DLD1 (cell line): ENCODE measurements around the gene PLAAT4.

Source experiments
- in situ Hi-C: cut with HindIII; loops from 2 replicates; pipeline ENCODE4 v1.10.0; 2017; ENCODE audit warnings: low sequenced_read_pairs

The PLAAT4 gene, protein sequence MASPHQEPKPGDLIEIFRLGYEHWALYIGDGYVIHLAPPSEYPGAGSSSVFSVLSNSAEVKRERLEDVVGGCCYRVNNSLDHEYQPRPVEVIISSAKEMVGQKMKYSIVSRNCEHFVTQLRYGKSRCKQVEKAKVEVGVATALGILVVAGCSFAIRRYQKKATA

DNA sequence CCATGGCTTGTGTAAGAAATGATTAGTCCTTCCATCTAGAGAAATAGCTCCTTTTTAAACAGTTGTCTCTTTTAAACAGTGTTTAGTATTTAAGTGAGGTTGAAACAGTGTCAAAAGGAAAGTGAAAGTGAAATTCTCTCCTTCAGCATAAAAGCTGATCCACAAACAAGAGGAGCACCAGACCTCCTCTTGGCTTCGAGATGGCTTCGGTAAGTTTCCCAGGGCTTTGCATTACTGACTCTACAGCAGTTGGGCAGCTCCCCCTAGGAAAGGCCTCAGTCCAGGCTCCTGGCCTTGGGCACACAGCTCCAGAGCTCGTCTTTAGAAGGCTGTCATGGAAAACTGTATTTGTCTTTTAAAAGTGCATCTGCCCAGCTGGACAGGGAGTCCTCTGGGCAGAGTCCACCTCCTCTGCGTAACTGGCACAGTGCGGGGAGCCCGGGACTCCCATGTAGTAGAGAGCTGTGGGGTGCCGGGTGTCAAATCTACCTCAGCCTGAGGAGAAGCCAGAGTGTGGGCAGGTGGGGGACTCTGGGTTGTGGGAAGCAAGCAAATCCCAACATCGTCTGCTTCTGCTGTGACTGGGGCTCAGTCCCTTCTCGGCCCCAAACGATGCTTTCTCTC lies at the start of gene PLAAT4:
PLAAT4 (plus strand) TSS at position 140 of the 624 bp plus-strand sequence; CDS start at position 201, 61 bp downstream.
- in situ Hi-C loops = loop anchor here (10.0 kb wide), 1 partner anchor 108 kb away; no protein-coding TSS in a partner anchor

DNA sequence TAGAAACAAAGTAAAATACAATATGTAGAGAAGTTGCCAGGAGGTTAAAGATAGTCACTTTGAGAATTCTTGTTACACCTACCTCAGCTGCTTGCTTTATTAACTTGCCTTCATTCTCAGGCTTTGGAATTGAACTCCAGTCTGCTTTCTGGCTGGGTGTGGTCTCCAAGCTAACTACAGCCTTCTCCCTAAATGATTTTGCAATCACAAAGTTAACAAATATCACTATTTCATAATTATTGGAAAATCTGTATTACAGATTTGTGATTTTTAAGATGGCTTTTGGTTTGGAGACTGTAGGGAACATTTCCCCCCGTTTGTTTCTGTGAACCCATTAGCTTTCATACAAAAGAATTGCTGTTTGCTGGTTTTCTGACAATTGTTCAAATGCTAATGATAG lies 47.8 kb upstream of the PLAAT4 start:
- in situ Hi-C loops = no loop called here

DNA sequence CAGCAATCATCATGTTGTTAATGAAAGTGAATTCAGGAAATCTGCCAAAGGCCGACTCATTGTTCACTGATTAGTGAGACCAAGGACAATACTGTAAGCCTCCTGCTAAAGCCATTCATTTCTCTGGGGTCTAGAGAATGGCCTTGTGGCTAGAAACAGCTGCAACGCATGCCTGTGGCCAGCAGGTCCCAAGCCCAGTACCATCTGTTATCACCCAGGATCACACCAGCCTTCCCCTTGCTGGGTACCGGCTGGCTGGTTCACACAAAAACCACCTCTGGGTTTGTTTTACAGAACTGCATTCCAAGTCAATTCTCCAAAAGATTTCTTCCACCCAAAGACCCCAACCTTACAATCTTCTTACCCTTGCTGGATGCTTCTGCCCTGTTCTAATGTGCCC lies 46.7 kb upstream of the PLAAT4 start:
- in situ Hi-C loops = loop anchor here (5.0 kb wide), 1 partner anchor 132 kb away; no protein-coding TSS in a partner anchor

DNA sequence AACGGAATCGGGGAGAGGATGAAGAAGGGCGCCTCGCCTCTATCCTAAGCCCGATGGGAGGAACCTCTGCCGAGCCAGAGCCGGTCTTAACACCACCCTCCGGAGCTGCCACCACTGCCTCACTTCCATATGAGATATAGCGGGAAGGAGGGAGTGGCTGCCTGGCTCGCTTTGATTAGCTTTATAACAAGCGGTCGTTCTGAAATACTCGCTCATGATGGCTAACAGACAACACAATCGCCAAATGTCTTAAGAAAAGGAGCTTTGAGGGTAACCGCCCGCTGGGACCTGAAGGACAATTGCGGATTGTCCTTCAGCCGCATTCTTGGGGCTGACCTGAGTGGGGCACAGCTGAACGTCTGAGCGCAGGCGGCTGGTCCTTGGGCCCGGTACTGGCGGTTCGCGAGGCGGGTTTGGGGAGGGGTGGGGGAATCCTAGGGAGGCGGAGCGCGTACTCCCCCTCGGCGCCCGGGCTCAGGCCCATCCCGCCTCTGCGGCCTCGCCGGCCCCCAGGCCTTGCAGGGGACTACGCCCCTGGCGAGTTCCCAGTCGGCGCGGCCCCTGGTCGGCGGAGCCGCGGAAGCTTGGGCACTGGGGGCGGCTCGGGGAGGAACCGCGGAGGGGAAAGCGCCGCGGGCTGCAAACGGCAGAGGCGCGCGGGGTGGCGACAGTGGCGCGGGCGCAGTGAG lies 45.9 kb upstream of the PLAAT4 start, which contains the start of gene PLAAT5:
PLAAT5 (minus strand) TSS at position 617 of the 689 bp plus-strand sequence; CDS start at position 484, 133 bp downstream.
- in situ Hi-C loops = loop anchor here (5.0 kb wide), 1 partner anchor 132 kb away; no protein-coding TSS in a partner anchor

DNA sequence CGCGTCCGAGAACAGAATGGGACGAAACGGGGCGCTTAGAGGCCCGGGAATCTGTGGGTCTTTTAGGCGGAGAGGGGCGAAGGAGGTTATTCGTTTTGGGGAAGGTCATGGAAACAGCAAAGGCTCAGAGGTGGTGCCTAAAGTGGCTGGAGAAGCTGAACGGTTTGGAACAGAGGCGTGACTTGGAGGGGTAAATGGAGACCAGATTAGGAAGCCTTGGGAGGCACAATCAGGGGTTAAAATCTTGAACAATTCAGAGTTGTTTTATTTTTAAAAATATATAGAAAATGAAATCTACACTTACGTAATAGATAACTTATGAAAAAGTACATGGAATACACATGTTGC lies 45.4 kb upstream of the PLAAT4 start:
- in situ Hi-C loops = loop anchor here (5.0 kb wide), 1 partner anchor 131 kb away; no protein-coding TSS in a partner anchor

DNA sequence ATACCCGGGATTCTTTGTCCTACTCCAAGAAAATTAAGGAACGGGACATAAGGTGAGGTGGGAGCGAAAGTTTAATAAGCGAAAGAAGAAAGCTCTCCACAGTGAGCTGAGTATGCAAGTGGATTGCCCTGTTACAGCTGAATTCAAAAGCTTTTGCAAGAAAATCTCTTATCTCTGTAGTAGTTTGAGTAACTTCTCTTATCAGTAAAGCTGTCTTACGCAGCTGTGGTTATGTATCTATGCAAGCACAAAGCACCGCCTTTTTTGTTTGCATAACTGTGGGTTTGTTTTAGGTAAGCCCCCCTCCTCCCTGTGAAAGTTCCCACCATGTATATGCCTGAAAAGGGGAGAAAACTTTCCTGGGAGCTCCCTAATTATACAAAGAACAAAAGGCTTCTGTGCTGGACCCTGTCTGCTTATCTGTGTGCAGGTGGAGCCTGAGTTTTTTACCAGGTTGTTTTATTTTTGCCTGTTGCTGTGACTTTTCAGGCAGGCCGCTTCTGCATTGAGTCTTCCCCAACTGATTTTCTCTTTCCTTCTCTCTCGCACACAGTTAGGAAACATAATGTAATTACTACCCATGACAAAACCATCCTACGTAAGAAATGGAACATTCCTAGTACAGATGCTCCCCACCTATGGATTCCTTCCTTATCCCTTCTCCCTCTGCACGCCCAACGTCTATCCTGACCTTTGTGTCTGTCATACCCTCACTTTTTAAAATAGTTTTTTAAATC lies 44.8 kb upstream of the PLAAT4 start:
- in situ Hi-C loops = loop anchor here (5.0 kb wide), 1 partner anchor 130 kb away; no protein-coding TSS in a partner anchor

DNA sequence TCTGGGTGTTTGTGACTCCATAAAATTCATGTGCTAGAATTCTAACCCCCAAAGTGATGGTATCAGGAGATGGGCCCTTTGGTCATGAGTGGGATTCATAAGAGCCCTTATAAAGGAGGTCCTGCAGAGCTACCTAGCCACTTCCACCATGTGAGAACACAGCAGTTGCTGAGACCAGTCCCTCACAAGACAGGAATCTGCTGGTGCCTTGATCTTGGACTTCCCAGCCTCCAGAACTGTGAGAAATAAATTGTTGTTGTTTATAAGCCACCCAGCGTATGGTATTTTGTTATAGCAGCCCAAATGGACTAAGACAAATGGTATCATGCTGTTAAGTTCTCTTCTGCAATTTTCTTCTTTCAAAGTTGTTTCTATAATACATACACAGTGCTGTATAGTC lies 44.2 kb upstream of the PLAAT4 start:
- in situ Hi-C loops = loop anchor here (5.0 kb wide), 1 partner anchor 130 kb away; no protein-coding TSS in a partner anchor

DNA sequence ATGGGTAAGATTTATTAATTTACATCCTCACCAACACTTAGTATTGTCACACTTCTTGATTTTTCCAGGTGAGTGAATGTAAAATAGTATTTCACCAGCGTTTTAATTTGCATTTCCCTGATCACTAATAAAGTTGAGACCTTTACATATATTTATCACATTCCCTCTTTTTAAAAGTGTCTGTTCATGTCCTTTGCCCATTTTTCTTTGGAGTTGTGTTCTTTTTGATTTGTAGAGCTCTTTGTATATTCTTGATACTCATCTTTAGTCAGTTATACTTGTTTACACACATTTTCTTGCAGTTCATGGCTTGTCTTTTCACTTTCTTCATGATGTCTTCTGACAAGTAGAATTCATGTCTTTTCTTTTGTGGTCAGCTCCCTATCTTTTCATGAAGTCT lies 43.5 kb upstream of the PLAAT4 start:
- in situ Hi-C loops = loop anchor here (5.0 kb wide), 1 partner anchor 129 kb away; no protein-coding TSS in a partner anchor

DNA sequence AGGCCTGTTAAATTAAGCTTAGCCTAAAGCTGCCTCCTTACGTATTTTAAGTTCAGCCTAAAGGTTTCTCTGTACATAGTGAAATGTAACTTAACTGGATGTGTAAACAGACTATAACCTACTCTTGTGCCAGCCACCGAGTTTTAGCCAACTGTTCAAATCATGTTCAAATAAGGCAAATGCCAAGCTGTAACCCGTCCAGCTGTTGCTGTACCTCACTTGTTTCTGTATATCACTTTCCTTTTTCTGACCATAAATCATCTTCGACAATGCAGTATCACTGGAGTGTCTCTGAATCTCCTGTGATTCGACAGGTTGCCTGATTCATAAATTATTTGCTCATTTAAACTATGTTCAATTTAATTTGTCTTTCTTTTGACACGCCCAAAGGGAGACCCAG lies 41.6 kb upstream of the PLAAT4 start:
- in situ Hi-C loops = loop anchor here (5.0 kb wide), 1 partner anchor 127 kb away; no protein-coding TSS in a partner anchor

DNA sequence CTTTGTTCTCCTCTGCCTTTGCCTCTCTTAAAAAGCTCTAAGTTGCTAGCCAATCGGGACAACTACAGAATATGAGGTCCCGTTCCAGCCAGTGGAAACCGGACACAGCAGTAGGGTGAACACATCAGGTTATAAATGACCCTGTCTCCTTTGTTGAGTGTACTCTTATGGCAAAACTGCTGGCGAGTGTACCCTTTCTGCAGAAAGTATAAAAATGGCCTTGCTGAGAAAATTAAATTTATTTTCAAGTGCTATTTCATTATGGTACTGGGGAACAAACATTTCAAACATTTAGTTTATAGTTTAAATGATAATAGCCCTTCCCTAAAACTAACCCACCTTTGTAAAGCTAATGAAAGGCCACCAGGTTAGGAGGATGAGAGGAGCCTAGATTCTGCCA lies 36.7 kb upstream of the PLAAT4 start:
- in situ Hi-C loops = no loop called here

DNA sequence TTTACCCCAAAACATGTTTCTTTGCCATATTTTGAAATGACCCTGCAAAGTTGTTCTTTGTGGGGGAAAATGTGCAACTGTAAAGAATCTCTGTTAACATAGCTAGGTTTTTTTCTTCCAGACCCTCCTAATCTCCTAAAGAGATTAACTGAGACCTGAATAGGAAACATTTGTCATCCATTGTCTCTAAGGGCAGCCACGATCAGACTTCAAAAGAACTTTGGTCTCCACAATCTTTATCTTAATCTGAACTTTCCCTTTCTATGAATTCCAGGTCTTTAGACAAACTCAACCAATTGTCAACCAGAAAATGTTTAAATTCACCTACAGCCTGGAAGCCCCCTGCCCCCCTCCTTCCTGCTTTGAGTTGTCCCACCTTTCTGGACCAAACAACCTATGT lies 35.4 kb upstream of the PLAAT4 start:
- in situ Hi-C loops = no loop called here

DNA sequence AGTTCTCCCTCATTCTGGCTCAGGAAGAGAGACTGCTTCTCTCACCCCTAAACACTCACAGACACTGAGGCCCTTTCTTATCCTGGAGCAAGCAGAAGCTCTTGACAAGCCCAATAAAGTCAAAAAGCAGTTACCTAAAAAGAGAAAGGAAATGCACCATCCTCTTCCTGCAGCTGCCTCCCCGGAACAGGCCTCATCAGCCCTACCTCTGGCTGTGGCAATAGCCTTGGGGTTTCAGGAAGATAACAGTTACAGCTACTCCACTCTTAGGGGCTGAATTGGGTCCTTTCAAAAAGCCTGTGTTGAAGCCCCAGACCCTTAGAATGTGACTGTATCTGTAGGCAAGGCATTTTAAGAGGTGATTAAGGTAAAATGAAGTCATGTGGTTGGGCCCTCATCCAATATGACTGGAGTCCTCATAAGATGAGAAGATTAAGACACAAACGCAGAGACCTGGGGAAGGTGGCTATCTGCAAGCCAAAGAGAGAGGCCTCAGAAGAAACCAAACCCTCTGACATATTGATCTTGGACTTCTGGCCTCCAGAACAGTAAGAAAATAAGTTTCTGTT lies 34.3 kb upstream of the PLAAT4 start:
- in situ Hi-C loops = no loop called here

DNA sequence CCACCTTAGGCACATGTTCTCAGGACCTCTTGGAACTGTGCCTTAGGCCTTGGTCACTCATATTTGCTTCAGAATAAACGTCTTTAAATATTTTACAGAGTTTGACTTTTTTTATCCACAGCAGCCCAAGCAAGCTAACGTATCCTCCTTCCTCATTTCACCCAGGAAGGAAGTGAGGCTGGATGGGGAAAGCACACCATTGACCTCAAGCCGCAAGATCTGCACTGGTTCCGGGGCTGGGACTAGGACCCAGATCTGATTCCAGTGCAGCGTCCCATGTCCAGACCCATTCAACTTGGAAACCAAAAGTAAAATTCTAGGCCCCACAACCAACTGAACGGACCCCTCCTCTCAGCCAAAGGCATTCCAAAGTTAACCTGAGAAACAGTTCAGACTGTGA lies 33.1 kb upstream of the PLAAT4 start:
- in situ Hi-C loops = no loop called here

DNA sequence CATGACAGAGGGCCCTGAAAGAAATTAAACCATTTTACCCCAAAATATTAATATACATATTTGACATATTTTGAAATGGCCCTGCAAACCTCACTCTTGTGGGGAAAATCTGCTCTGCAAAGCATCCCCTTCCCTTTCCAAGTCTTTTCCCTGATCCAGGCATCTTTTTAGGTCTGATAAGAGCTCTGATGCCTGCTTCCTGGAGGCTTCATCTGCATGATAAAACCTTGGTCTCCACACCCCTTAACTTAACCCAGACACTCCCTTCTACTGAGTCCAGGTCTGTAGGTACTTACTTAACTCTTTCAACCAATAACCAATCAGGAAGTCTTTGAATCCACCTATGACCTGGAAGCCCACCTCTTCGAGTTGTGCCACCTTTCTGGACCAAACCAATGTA lies 32.6 kb upstream of the PLAAT4 start:
- in situ Hi-C loops = no loop called here

DNA sequence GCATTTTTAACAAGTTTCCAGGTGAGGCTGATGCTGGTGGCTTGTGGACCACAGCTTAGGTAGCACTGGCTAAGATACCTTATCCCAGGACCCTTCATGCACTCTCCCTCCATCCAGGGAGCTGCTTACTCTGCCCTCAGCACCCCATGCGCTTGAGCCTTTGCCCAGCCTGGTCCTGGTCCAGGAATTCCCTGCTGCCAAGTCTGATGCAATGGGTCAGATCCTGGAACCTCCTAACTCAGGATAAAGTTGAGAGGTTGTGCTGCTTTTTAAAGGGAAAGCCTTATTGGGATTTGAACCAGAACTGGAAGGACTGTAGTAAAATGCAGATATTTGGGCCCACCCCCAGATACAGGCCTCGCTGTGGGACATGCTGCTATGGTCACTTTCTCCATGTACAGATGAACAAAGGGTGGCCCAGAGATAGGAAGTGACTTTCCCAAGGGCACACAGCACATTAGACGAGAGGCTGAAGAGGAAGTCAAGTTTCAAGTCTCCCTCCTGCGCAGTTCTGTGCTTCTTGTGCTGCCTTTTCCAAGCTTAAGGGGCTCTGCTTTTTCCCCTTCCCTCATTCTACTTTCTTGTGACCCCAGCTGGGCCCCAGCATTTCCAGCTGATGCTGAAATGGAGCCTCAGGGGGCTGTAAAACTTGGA lies 31.5 kb upstream of the PLAAT4 start:
- in situ Hi-C loops = no loop called here

DNA sequence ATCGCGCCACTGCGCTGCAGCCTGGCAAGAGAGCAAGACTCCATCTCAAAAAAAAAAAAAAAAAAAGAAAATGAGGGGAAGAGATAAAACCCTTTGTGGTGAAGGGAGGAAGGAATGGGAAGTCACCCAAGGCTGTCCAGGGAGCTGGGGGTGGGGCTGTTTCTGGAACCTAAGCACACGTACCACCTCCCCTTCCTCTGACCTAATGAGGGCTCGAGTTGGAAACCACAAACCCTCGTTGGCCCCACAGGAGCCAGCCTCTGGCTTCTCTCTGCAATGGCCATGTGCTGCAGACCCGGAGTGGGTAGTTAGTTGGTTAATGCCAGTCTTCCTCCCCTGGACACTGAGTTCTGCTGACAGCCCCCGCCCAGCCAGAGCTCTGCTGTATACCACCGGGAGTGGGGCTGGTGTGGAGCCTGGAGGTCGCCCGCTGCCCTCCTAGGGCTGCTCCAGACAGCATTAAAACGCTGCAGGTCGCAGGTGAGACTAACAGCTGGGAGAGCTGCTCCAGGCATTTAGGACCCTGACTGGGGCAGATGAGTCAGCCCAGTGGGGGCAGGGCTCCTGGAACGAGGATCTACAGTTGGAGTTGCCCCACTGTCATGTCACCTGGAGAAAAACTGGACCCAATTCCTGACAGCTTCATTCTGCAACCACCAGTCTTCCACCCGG lies 30.6 kb upstream of the PLAAT4 start, which contains the start of gene LGALS12:
LGALS12 (plus strand) TSS at position 228 of the 672 bp plus-strand sequence; CDS start at position 603, 375 bp downstream.
- in situ Hi-C loops = no loop called here

DNA sequence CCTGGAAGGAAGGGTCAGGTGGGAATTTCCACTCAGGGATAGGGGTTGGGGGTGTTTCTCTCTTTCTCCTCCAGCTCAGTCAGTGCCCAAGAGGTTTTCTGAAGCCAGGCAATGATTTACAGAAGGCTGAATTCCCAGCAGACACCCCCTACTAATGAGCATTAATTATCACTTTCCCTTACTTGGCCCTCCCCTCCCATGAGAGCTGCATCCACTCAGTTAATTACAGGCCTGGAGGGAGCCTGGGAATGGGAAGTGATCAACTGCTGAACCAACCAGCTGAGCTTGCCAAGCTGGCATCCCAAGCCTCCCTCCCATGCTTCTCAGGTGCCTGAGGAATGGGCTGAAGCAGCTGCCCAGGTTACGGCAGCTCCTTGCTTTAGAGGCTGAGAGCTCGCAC lies 29.7 kb upstream of the PLAAT4 start:
- in situ Hi-C loops = no loop called here

DNA sequence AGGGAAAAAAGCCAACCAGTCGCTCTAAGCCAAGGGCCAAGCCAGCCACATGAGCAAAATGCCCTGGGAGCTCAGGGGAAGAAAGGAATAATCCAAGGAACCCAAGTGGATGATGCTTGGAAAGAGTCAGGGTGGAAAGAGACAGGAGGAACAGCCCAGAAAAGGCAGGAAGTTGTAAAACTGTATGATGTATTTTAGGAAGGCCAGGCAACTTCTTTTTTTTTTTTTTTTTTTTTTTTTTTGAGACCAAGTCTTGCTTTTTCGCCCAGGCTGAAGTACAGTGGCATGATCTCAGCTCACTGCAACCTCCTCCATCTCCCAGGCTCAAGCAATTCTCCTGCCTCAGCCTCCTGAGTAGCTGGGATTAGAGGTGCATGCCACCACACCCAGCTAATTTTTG lies 29.1 kb upstream of the PLAAT4 start:
- in situ Hi-C loops = no loop called here

DNA sequence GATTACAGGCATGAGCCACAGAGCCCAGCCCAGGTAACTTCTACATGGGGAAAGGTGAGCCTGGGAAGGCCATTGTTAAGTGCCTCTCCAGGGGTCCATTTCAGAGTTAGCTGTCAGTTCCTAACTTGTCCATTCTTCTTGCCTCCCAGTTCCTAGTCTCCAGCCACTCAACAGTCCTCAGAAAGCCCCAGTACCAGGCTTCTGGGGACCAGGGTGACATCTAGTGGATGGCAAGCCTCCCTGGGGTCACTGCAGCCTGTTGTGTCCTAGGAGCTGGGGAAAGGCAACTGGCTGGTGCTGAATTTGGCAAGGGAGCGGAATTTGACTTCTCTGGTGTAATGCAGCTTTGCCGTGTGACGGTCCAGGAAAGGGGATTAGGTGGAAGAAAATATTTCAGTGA lies 28.6 kb upstream of the PLAAT4 start:
- in situ Hi-C loops = no loop called here

DNA sequence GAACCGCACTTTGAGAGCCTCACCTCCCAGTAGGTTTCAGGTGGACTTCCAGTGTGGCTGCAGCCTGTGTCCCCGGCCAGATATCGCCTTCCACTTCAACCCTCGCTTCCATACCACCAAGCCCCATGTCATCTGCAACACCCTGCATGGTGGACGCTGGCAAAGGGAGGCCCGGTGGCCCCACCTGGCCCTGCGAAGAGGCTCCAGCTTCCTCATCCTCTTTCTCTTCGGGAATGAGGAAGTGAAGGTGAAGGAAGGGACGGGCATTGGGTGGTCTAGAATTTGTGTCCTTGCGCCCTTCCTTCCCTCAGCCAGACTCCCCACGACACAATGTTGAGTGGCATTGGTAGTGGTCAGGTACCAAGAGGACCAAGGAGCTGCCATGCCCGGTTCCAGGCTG lies 27.9 kb upstream of the PLAAT4 start:
- in situ Hi-C loops = no loop called here
